Liver (tissue), 3 donors: ENCODE data around the gene ADAMTS20.

Source experiments
- JUND ChIP-seq, 2 donors: IDR thresholded peaks; 2 replicates each; pipeline ENCODE4 v1.6.1; 2016; ENCODE audit warnings: antibody characterized with exemption in 2 of 2
- TF ChIP-seq, protein P1 (sequence below): fragments of 150-350 bp; IDR thresholded peaks from 2 replicates; pipeline ENCODE4 v1.5.1; 2017; ENCODE audit warnings: improper control_type of control experiment, low read depth, low read length; ENCODE audit not compliant: missing input control
- TF ChIP-seq, protein P2 (sequence below): IDR thresholded peaks from 2 replicates; pipeline ENCODE4 v1.6.1; 2016; ENCODE audit warnings: antibody characterized with exemption
- donor health status: healthy.
- donor health status: healthy.

DNA sequence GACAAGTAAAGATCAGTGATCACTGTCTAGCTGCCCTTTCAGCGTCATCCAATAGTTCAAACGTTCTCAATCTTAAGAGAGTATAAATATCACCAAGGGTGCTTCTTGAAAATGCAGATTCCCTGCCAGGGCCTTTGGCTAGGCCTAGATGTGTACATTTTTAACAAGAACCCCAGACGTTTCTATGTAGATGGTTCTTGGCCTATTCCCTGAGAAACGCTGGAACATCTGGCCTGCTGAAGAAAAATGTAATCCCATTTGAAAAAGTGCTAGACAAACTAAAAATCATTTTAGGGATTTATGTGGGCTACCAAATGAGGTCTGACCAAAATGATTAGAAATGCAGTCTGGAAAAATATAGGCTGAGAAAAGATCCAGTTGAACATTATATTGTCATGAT, 231.7 kb downstream of the ADAMTS20 start:
- TF ChIP-seq, protein P1, sequence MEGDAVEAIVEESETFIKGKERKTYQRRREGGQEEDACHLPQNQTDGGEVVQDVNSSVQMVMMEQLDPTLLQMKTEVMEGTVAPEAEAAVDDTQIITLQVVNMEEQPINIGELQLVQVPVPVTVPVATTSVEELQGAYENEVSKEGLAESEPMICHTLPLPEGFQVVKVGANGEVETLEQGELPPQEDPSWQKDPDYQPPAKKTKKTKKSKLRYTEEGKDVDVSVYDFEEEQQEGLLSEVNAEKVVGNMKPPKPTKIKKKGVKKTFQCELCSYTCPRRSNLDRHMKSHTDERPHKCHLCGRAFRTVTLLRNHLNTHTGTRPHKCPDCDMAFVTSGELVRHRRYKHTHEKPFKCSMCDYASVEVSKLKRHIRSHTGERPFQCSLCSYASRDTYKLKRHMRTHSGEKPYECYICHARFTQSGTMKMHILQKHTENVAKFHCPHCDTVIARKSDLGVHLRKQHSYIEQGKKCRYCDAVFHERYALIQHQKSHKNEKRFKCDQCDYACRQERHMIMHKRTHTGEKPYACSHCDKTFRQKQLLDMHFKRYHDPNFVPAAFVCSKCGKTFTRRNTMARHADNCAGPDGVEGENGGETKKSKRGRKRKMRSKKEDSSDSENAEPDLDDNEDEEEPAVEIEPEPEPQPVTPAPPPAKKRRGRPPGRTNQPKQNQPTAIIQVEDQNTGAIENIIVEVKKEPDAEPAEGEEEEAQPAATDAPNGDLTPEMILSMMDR, result no peak
- TF ChIP-seq JUND (IDR thresholded peaks at IDR 0.05), result no peak
- TF ChIP-seq, protein P2, sequence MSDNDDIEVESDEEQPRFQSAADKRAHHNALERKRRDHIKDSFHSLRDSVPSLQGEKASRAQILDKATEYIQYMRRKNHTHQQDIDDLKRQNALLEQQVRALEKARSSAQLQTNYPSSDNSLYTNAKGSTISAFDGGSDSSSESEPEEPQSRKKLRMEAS, result no peak
